Fibroblast of mammary gland (primary cell): ENCODE measurements around the gene SLC8A2.
A peak's percentile ranks its signal among the peaks of the same experiment; 100 is the strongest.

Experiments used
- DNase-seq: peaks from one replicate; pipeline ENCODE4 v3.0.0-alpha.2; 2010; ENCODE audit warnings: low read depth
- H3K4me3 ChIP-seq: 2 replicates; pipeline ENCODE4 v1.5.1; 2011; ENCODE audit warnings: low read depth, mild to moderate bottlenecking, low read length, moderate library complexity; ENCODE audit not compliant: control insufficient read depth
- TF ChIP-seq, protein P1 (sequence below): conservative IDR thresholded peaks from 2 replicates; pipeline ENCODE4 v1.5.1; 2011; ENCODE audit warnings: low read depth, low read length, inconsistent platforms; ENCODE audit not compliant: control insufficient read depth, insufficient read depth

SLC8A2 gene

DNA sequence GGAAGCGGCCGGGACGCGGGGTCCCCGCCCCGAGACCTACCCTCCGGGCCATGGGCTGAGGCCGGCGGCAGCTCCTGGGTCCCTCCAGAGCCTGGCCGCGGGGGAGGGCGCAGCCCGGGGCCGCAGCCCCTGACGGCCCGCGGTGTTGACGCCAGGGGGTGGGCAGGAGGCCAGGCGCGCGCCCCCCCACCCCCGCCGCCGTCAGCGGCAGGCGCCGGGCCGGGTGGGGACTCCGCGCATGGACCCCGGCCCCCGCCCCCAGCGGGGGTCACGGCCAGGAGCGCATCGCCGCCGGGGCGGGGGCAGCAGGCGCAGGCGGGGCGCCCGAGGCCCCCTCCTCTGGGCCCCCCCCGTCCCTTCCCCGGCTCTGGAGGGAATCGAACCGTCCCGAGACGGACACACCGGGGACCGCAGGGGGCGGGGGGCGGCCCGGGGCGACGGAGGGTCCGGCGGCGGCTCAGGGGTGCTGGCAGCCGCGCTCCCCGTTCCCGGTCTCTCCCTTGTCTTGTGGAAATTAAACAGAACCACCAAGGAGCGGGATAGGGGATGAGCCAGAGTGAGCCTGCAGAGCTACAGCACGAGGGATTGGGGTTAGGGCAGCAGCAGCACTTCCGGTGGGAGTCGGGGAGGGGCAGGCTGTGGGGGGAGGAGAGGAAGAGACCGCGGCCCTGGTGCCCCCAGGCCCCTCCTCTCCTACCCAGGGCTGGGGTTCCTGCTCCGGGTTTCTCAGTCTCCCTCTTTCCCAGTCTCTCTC lies 52.5 kb downstream of the SLC8A2 start, which contains the start of gene MEIS3:
MEIS3 (minus strand) TSS at position 498 of the 754 bp plus-strand sequence; CDS start at position 52, 446 bp downstream.
- TF ChIP-seq, protein P1, sequence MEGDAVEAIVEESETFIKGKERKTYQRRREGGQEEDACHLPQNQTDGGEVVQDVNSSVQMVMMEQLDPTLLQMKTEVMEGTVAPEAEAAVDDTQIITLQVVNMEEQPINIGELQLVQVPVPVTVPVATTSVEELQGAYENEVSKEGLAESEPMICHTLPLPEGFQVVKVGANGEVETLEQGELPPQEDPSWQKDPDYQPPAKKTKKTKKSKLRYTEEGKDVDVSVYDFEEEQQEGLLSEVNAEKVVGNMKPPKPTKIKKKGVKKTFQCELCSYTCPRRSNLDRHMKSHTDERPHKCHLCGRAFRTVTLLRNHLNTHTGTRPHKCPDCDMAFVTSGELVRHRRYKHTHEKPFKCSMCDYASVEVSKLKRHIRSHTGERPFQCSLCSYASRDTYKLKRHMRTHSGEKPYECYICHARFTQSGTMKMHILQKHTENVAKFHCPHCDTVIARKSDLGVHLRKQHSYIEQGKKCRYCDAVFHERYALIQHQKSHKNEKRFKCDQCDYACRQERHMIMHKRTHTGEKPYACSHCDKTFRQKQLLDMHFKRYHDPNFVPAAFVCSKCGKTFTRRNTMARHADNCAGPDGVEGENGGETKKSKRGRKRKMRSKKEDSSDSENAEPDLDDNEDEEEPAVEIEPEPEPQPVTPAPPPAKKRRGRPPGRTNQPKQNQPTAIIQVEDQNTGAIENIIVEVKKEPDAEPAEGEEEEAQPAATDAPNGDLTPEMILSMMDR, result no peak
- H3K4me3 ChIP-seq, result peak within 1 kb of the TSS; percentile 68
- no peak for DNase-seq

DNA sequence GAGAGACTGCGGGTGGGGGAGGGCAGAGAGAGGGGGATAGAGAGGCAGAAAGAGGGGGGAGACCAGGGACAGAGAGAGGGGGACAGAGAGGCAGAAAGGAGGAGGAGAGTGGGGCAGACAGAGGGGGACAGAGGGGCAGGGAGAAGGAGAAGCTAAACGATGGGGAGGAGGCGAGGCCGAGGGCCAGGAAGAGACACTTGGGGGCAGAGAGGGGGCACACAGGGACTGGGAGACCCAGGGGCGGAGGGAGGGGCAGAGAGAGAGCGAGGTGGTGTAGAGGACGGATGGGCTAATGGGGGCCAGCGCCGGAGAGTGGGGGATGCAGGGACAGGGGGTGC lies 53.0 kb downstream of the SLC8A2 start:
- H3K4me3 ChIP-seq, result peak overlapping the region; percentile 68
- TF ChIP-seq, protein P1, result no peak
- DNase-seq, result no peak

DNA sequence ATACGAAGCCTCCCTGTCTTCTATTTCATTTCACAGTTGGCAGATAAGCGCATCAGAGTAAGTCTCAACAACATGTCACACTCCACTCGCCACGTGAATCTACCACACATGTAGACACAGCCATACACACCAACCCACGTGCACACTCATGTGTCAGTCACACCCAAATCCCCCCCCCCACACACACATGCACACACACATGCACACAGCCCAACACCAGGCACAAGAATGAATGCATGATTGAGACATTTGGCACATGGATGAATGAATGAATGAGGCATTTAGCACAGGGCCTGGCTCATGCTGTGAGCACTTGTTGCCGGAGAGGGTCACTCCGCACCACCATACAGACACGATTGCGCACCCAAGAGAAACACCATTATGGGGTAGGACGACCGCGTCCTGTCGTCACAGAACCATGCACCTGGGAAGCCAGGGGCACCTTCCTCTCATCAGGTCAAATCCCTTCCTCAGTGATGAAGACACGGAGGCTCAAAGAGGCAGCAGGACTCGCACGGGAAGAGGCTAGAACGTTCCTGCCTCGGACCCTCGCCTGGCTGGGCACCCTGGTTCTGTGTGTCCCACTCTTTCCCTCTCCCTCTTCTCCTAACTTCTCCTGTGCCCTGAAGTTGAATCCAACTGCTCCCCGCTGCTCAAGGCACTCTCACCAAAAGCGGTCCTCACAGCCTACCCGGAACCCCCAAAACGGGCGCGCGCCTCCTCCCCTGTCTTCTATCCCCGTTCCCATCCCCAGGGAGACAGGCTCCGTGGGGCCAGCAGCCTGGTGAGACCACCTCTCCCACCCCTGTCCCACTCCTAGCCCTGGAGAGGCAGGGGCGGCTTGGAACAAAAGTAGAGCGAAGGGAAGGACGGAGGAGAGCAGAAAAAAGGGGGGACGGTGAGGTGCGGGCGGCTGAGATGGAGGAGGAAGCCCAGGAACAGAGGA lies 53.7 kb downstream of the SLC8A2 start:
- peak overlapping the region; percentile 68 for H3K4me3 ChIP-seq
- no peak for DNase-seq
- TF ChIP-seq, protein P1, result no peak

DNA sequence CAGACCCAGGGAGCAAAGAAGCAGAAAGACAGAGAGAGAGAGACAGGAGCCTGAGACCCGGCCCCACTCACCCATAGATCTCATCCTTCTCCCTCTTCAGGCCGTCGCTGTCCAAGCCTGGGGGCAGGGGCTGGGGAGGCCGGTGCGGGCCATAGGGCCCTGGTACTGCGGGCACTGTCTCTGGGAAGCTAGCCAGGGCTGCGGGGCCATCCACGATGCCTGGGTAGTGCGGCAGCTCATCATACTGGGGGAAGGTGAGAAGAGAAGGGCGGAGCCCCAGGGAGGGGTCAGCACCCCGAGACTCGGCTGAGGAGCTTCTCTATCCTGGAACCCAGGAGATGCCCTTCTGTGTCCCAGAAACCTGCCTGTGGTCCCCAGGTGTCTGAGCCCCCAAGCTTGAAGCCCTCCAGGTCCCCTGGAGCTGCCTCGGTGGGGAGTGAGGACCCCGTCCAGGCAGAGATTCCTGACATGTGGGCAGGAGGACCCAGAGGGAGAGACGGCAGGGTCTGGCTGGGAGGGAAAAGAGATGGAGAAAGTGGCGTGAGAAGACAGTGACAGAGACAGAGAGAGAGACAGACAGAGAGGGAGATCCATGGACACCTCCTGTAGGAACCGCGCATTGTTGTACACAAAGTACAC lies 54.5 kb downstream of the SLC8A2 start:
- H3K4me3 ChIP-seq, result peak overlapping the region; percentile 68
- TF ChIP-seq, protein P1, result no peak
- DNase-seq, result no peak

DNA sequence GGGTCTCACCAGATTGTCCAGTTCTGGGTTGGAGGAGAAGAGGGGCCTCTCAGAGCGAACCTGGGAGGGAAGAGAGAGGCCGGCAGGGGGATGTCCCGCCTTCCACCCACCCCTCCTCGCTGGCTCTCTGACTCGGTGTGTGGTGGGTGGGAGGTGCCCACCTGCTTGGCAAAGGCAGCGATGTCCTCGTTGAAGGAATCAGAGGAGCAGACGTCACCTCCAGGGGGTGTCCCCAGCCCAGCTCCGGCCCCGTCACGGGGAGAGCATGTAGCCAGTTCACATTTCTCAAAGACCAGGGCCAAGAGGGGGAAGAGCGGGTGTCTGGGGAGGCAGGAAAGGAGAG lies 55.1 kb downstream of the SLC8A2 start:
- H3K4me3 ChIP-seq, result no peak overlapping the region
- DNase-seq, result no peak
- TF ChIP-seq, protein P1, result no peak

DNA sequence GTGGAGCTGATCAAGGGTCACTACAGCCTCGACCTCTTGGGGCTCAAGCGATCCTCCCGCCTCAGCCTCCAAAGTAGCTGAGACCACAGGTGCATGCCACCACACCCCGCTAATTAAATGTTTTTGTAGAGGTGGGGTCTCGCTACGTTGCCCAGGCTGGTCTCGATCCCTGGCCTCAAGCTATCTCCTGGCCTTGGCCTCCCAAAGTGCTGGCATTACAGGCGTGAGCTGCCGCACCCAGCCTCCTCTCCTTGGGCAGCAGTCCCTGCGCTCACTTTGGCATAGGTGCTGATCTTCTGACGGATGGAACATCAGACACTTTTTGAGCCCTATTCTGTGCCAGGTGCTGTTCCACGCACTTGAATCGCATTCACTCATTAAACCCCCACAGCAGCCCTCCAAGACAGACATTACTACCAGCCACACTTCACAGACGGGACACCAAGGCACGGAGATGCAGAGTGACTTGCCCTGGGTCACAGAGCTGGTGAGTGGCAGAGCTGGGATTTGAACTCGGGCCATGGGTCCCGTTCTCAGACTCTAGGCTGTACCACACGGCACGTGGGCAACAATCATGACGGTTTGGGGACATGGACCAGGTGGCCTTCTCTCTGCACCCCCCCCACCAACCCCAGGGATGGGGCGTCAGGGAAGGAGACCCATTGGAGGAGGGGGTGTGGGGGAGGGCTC lies 55.6 kb downstream of the SLC8A2 start:
- no peak for DNase-seq
- no peak overlapping the region for H3K4me3 ChIP-seq
- TF ChIP-seq, protein P1, result no peak
